Measurements from ENCODE around the gene DTX2. TPM values are rescaled to one million over a fixed set of nuclear protein-coding genes. Genes with fewer than 3 reads are reported as not detected.
"Not testable (repeated sequence)": the region's sequence is repeated elsewhere in the genome, so short reads cannot be mapped to it uniquely, and the experiment has no call there.

DTX2 gene
- polyA plus RNA-seq, 1 donor (not counting 4 experiments of a cell fraction or from before 2014, with no cell fraction given): 15.1 TPM

DNA sequence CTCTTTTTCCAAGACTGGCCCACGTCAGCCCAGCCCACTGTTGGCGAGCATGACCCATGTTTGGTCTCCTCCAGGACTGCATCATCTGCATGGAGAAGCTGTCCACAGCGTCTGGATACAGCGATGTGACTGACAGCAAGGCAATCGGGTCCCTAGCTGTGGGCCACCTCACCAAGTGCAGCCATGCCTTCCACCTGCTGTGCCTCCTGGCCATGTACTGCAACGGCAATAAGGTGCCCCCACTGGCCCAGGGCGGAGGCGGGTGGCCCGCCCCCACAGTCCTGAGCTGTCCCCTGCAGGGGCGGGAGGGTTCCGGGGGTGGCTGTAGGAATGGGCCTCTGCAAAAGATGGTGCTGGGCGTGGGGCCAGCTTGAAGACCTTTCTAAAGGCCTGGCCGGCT is 40.7 kb downstream of the DTX2 start:
- H3K27ac ChIP-seq (ENCODE audit: control insufficient read depth, insufficient read depth, low read length); H3K4me2 ChIP-seq (ENCODE audit: control insufficient read depth, extremely low read depth, insufficient read depth, low read depth, low read length); H3K27me3 ChIP-seq (ENCODE audit: control insufficient read depth, extremely low read depth, insufficient read depth, low read length); dilution Hi-C loops (cut with MboI; ENCODE audit: extremely low pct_ligation_motif_present, low sequenced_read_pairs); H3K9me1 ChIP-seq (ENCODE audit: control insufficient read depth, extremely low read depth, insufficient read depth, low read length); H3K4me3 ChIP-seq (ENCODE audit: control insufficient read depth in 2 of 3, extremely low read depth in 1 of 3, insufficient read depth in 2 of 3, low read depth in 1 of 3, low read length in 3 of 3); H2AFZ ChIP-seq (ENCODE audit: control insufficient read depth, low read length); FAIRE-seq; H3K9ac ChIP-seq (ENCODE audit: control insufficient read depth, extremely low read depth, insufficient read depth, low read length); H3K4me1 ChIP-seq (ENCODE audit: control insufficient read depth, extremely low read depth, insufficient read depth, low read length); H3K79me2 ChIP-seq (ENCODE audit: control insufficient read depth, insufficient read depth, low read length); DNase-seq (ENCODE audit: low read depth, low spot score); H3K9me3 ChIP-seq (ENCODE audit: control insufficient read depth, low read depth, low read length); H4K20me1 ChIP-seq (ENCODE audit: control insufficient read depth, extremely low read depth, insufficient read depth, low read length): not testable (repeated sequence)
- peaks cover 6 to 17% of the 10 kb centered on the region in 2 experiments for H3K36me3 ChIP-seq (ENCODE audit: control insufficient read depth in 2 of 2, extremely low read depth in 1 of 2, insufficient read depth in 2 of 2, low read length in 2 of 2)

DNA sequence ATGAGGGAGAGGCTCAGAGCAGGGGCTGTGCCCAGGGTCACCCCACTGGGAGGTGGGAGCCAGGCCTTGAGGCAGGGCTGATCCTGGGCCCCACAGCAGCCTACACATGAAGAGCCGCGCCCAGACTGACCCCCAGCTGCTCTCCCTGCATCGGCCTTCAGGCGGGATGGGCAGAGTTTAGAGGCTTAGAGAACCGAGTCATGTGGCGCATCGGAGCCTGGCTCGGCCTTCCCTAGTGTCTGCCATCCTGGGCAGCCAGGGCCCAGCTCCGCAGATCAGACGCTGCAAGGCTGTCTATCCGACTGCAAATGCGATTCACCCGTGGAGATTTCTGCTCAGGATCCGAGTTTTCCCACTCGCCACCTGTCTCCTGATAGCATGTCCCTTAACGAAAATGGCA is 41.3 kb downstream of the DTX2 start:
- H3K27ac ChIP-seq (ENCODE audit: control insufficient read depth, insufficient read depth, low read length); H3K4me1 ChIP-seq (ENCODE audit: control insufficient read depth, extremely low read depth, insufficient read depth, low read length); H3K79me2 ChIP-seq (ENCODE audit: control insufficient read depth, insufficient read depth, low read length); DNase-seq (ENCODE audit: low read depth, low spot score); FAIRE-seq; H3K9ac ChIP-seq (ENCODE audit: control insufficient read depth, extremely low read depth, insufficient read depth, low read length); dilution Hi-C loops (cut with MboI; ENCODE audit: extremely low pct_ligation_motif_present, low sequenced_read_pairs); H3K27me3 ChIP-seq (ENCODE audit: control insufficient read depth, extremely low read depth, insufficient read depth, low read length); H3K9me3 ChIP-seq (ENCODE audit: control insufficient read depth, low read depth, low read length); H3K9me1 ChIP-seq (ENCODE audit: control insufficient read depth, extremely low read depth, insufficient read depth, low read length); H2AFZ ChIP-seq (ENCODE audit: control insufficient read depth, low read length); H4K20me1 ChIP-seq (ENCODE audit: control insufficient read depth, extremely low read depth, insufficient read depth, low read length); H3K4me2 ChIP-seq (ENCODE audit: control insufficient read depth, extremely low read depth, insufficient read depth, low read depth, low read length); H3K4me3 ChIP-seq (ENCODE audit: control insufficient read depth in 2 of 3, extremely low read depth in 1 of 3, insufficient read depth in 2 of 3, low read depth in 1 of 3, low read length in 3 of 3): not testable (repeated sequence)
- H3K36me3 ChIP-seq (ENCODE audit: control insufficient read depth in 2 of 2, extremely low read depth in 1 of 2, insufficient read depth in 2 of 2, low read length in 2 of 2): peaks cover 6 to 17% of the 10 kb centered on the region in 2 experiments

GRCh38 chr7:76503244-76503643 is 41.7 kb downstream of the DTX2 start:
- FAIRE-seq; H3K27ac ChIP-seq (ENCODE audit: control insufficient read depth, insufficient read depth, low read length); H3K79me2 ChIP-seq (ENCODE audit: control insufficient read depth, insufficient read depth, low read length); dilution Hi-C loops (cut with MboI; ENCODE audit: extremely low pct_ligation_motif_present, low sequenced_read_pairs); H3K9me1 ChIP-seq (ENCODE audit: control insufficient read depth, extremely low read depth, insufficient read depth, low read length); H3K4me2 ChIP-seq (ENCODE audit: control insufficient read depth, extremely low read depth, insufficient read depth, low read depth, low read length); H3K9me3 ChIP-seq (ENCODE audit: control insufficient read depth, low read depth, low read length); H4K20me1 ChIP-seq (ENCODE audit: control insufficient read depth, extremely low read depth, insufficient read depth, low read length); H3K27me3 ChIP-seq (ENCODE audit: control insufficient read depth, extremely low read depth, insufficient read depth, low read length); H3K4me1 ChIP-seq (ENCODE audit: control insufficient read depth, extremely low read depth, insufficient read depth, low read length); DNase-seq (ENCODE audit: low read depth, low spot score); H2AFZ ChIP-seq (ENCODE audit: control insufficient read depth, low read length); H3K4me3 ChIP-seq (ENCODE audit: control insufficient read depth in 2 of 3, extremely low read depth in 1 of 3, insufficient read depth in 2 of 3, low read depth in 1 of 3, low read length in 3 of 3); H3K9ac ChIP-seq (ENCODE audit: control insufficient read depth, extremely low read depth, insufficient read depth, low read length): not testable (repeated sequence)
- H3K36me3 ChIP-seq (ENCODE audit: control insufficient read depth in 2 of 2, extremely low read depth in 1 of 2, insufficient read depth in 2 of 2, low read length in 2 of 2): peaks cover 6 to 17% of the 10 kb centered on the region in 2 experiments

GRCh38 chr7:76504351-76505167 is 43.0 kb downstream of the DTX2 start:
- H2AFZ ChIP-seq (ENCODE audit: control insufficient read depth, low read length); H3K9me3 ChIP-seq (ENCODE audit: control insufficient read depth, low read depth, low read length); H3K4me2 ChIP-seq (ENCODE audit: control insufficient read depth, extremely low read depth, insufficient read depth, low read depth, low read length); H4K20me1 ChIP-seq (ENCODE audit: control insufficient read depth, extremely low read depth, insufficient read depth, low read length); H3K79me2 ChIP-seq (ENCODE audit: control insufficient read depth, insufficient read depth, low read length); dilution Hi-C loops (cut with MboI; ENCODE audit: extremely low pct_ligation_motif_present, low sequenced_read_pairs); H3K4me3 ChIP-seq (ENCODE audit: control insufficient read depth in 2 of 3, extremely low read depth in 1 of 3, insufficient read depth in 2 of 3, low read depth in 1 of 3, low read length in 3 of 3); H3K4me1 ChIP-seq (ENCODE audit: control insufficient read depth, extremely low read depth, insufficient read depth, low read length); H3K27ac ChIP-seq (ENCODE audit: control insufficient read depth, insufficient read depth, low read length); DNase-seq (ENCODE audit: low read depth, low spot score); H3K9ac ChIP-seq (ENCODE audit: control insufficient read depth, extremely low read depth, insufficient read depth, low read length); FAIRE-seq; H3K9me1 ChIP-seq (ENCODE audit: control insufficient read depth, extremely low read depth, insufficient read depth, low read length); H3K27me3 ChIP-seq (ENCODE audit: control insufficient read depth, extremely low read depth, insufficient read depth, low read length): not testable (repeated sequence)
- H3K36me3 ChIP-seq (ENCODE audit: control insufficient read depth in 2 of 2, extremely low read depth in 1 of 2, insufficient read depth in 2 of 2, low read length in 2 of 2): peaks cover 6 to 17% of the 10 kb centered on the region in 2 experiments
